ENCODE results near the gene IL16.

DNA sequence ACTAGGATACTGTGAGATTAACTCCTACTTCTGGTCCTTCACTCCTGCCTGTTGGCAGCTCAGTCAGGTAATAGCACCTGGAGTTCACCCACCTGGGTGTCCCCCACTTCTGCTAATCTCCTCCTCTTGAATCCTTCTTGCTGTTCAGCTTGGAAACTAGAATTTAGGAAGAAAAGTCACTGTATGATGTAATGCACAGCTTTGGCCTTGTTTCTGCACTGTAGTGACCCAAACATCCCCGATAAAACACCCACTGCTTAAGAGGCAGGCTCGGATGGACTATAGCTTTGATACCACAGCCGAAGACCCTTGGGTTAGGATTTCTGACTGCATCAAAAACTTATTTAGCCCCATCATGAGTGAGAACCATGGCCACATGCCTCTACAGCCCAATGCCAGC lies 102.5 kb downstream of the IL16 start:
- TF ChIP-seq, protein P1, sequence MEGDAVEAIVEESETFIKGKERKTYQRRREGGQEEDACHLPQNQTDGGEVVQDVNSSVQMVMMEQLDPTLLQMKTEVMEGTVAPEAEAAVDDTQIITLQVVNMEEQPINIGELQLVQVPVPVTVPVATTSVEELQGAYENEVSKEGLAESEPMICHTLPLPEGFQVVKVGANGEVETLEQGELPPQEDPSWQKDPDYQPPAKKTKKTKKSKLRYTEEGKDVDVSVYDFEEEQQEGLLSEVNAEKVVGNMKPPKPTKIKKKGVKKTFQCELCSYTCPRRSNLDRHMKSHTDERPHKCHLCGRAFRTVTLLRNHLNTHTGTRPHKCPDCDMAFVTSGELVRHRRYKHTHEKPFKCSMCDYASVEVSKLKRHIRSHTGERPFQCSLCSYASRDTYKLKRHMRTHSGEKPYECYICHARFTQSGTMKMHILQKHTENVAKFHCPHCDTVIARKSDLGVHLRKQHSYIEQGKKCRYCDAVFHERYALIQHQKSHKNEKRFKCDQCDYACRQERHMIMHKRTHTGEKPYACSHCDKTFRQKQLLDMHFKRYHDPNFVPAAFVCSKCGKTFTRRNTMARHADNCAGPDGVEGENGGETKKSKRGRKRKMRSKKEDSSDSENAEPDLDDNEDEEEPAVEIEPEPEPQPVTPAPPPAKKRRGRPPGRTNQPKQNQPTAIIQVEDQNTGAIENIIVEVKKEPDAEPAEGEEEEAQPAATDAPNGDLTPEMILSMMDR (IDR thresholded peaks at IDR 0.05) = no peak
- TF ChIP-seq ZFX (IDR thresholded peaks at IDR 0.05; ENCODE audit: borderline replicate concordance) = no peak

Data from 22Rv1 (cell line).